GM12874 (cell line): ENCODE data around the gene TUT1.

Source experiments
- TF ChIP-seq, protein P1 (sequence below): IDR thresholded peaks from 2 replicates; pipeline ENCODE4 v1.5.1; 2011; ENCODE audit warnings: low read depth, mild to moderate bottlenecking, control low read depth, low read length, moderate library complexity; ENCODE audit not compliant: insufficient read depth

TUT1 gene

GRCh38 chr11:62608776-62609175, 17.5 kb upstream of the TUT1 start:
- TF ChIP-seq, protein P1, sequence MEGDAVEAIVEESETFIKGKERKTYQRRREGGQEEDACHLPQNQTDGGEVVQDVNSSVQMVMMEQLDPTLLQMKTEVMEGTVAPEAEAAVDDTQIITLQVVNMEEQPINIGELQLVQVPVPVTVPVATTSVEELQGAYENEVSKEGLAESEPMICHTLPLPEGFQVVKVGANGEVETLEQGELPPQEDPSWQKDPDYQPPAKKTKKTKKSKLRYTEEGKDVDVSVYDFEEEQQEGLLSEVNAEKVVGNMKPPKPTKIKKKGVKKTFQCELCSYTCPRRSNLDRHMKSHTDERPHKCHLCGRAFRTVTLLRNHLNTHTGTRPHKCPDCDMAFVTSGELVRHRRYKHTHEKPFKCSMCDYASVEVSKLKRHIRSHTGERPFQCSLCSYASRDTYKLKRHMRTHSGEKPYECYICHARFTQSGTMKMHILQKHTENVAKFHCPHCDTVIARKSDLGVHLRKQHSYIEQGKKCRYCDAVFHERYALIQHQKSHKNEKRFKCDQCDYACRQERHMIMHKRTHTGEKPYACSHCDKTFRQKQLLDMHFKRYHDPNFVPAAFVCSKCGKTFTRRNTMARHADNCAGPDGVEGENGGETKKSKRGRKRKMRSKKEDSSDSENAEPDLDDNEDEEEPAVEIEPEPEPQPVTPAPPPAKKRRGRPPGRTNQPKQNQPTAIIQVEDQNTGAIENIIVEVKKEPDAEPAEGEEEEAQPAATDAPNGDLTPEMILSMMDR: no peak

DNA sequence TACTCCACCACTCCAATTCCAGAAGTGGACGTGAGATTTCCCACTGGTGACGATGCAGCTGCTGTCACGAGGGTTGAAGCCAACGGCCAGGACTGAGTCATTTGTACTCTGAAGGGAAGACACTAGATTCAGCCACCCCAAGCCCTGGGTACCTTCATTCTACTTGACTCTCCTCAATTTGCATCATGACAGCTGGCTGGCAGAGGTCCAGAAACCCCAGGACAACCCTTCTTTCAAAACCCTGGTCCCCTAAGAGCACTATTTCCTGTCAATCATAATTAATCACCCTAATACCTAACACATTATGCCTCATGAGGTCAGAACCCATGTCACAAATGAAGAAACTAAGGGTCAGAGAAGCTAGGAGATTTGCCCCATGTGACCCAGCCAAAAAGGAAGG, 16.4 kb upstream of the TUT1 start:
- TF ChIP-seq, protein P1: no peak

DNA sequence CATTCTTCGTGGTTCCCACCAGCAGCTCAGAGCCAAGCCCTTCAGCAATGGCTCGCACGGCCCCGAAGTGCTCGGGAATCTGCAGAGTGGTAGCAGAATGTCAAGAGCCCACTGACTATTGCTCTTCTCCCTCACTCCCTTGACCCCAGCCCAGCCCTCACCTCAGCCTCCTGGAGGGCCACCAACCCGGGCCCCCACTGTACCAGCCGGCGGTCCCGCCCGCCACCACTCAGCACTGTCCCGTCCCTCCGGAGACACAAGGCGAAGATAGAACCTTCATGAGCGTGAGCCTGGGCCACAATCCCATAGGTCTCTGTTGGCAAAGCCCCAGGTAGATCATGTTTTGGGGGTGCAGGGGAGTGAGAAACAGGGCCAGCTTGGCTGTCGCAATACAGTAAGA, 14.6 kb upstream of the TUT1 start:
- TF ChIP-seq, protein P1: no peak

DNA sequence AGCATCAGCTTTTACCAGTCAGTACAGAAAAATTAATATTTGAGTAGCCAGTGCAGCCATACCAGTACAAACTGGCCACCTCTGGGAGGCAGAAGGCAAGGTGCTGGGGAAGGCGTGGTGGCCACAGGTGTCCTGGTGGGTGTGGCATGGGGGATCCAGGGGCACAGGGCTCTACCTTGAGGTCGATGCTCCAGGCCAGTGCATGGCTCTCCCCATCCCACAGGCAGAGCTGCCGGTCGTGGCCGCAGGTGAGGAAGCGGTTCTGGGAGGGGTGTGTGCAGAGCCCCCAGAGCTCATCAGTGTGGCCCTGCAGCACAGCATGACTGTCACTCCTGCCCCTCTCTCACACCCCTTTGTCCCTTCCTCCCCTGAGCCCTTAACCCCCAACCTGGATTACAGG, 14.1 kb upstream of the TUT1 start:
- TF ChIP-seq, protein P1: no peak

DNA sequence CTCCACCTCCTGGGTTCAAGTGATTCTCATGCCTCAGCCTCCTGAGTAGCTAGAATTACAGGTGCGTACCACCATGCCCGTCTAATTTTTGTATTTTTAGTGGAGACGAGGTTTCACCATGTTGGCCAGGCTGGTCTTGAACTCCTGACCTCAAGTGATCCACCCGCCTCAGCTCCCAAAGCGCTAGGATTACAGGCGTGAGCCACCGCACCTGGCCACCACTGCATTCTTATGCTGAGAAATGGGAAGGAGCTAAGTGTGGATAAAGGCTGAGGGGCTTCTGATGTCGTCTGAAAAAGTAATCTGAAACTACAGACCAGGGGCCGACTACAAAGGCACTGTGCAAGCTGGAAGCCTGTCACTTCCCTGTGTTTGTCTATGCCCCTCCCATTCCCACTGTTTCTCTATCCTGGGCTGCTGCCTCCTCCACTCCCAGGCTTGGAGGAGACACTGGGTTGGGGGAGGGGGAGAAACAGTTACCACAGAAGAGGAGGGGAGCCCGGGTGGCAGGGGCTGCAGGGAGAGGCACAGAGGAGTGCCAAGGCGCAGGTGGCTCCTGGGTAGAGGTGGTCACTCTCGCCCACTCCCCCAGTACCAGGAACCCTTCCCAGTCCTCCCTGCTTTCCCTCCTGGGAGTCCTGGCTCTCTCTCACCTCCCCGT, 13.3 kb upstream of the TUT1 start:
- TF ChIP-seq, protein P1: no peak

DNA sequence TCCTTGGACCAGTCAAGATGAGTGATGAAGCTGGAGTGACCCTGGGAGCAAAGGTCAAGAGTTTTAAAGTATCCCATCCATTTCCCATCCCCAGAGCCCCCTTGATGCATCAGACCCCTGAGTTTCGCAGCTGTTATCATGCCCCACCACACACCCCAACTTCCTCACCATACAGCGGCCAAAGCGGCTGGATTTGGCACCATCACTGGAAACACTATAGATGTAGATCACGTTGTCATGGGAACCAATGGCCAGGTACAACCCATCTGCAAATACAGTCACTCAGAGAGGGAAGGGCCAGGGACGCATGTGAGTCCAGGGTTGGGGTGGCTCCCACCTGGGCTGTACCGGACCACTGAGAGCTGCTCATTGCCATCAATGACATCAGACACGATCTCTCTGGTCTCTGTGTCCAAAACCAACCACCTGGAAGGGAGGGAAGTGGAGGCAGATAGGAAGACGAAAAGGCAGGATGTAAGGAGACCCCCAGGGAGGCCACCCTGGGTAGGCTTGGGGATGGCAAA, 12.5 kb upstream of the TUT1 start:
- TF ChIP-seq, protein P1: no peak

DNA sequence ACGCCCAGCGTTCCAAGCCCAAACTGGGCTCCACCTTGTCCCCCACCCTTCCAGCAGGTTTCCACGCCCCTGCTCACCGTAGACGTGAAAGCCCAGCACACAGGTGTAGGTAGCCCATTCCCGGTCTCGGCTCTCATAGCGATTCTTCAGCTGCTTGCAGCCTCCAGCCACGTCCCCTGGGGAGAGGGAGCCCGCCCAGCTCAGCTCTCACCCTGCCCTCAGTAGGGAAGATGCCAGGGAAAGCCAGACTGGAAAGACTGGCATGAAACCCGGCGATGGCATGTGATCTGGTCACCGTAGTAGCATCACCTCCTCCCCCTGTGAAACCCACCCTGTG, 11.7 kb upstream of the TUT1 start:
- TF ChIP-seq, protein P1: no peak
